B cell (primary cell): ENCODE measurements around the gene PIAS4. TPM values are rescaled to one million over a fixed set of nuclear protein-coding genes. Genes with fewer than 3 reads are reported as not detected.

Source experiments
- ATAC-seq: fragments of 200-7000 bp; cut with Tn5 transposase; one replicate; pipeline ENCODE4 v1.10.0; 2021; ENCODE audit warnings: low read depth, mild to moderate bottlenecking, moderate number of reproducible peaks, moderate library complexity
- CTCF ChIA-PET: fragments of 350-600 bp; sonication (Branson Sonifier 250); formaldehyde crosslinking; loops from one replicate; lab custom pipeline; 2021; ENCODE audit warnings: antibody characterized with exemption, inconsistent platforms; lab: Charles Lee
- POLR2A ChIA-PET: fragments of 350-600 bp; sonication (Branson Sonifier 250); formaldehyde crosslinking; loops from one replicate; lab custom pipeline; 2021; ENCODE audit warnings: antibody characterized with exemption; lab: Charles Lee
- DNase-seq: peaks from one replicate; pipeline ENCODE4 v3.0.0; 2013
- H2AFZ ChIP-seq: 2 replicates; pipeline ENCODE4 v1.6.1; 2012; ENCODE audit warnings: mild to moderate bottlenecking, low read depth, low read length; ENCODE audit not compliant: insufficient read depth, poor library complexity, severe bottlenecking
- H3K27ac ChIP-seq, 2 donors: 1 replicate in 1 of 2; 2 replicates in 1 of 2; pipeline ENCODE4 v1.5.1; 2012 to 2013; ENCODE audit warnings: low read length in 2 of 2, mild to moderate bottlenecking in 2 of 2, moderate library complexity in 1 of 2
- H3K27me3 ChIP-seq, 4 experiments: fragments of 200-600 bp in 1 of 4; sonication (generic) in 1 of 4; replicated peaks in 1 of 4; 1 replicate in 2 of 4; 2 replicates in 2 of 4; pipeline versions ENCODE4 v1.6.1 to v1.7.0; 2013 to 2016; ENCODE audit warnings: low read length in 3 of 4, mild to moderate bottlenecking in 2 of 4, mixed read lengths in 1 of 4, moderate library complexity in 1 of 4; ENCODE audit not compliant: insufficient read depth in 4 of 4, control insufficient read depth in 3 of 4; ENCODE audit errors: control extremely low read depth in 1 of 4
- H3K36me3 ChIP-seq, 2 experiments: replicated peaks in 1 of 2; 1 replicate in 1 of 2; 2 replicates in 1 of 2; pipeline versions ENCODE4 v1.6.1 to v1.7.1; 2013; ENCODE audit warnings: low read length in 1 of 2; ENCODE audit not compliant: insufficient read depth in 2 of 2, control insufficient read depth in 1 of 2; ENCODE audit errors: control extremely low read depth in 1 of 2, extremely low read depth in 1 of 2
- H3K4me1 ChIP-seq, 2 donors: fragments of 200-600 bp in 1 of 2; sonication (generic) in 1 of 2; 1 replicate in 1 of 2; 2 replicates in 1 of 2; pipeline versions ENCODE4 v1.5.1 to v1.6.1; 2013 to 2017; ENCODE audit warnings: low read length in 2 of 2; ENCODE audit not compliant: control insufficient read depth in 2 of 2, insufficient read depth in 2 of 2
- H3K4me2 ChIP-seq: replicated peaks from 2 replicates; pipeline ENCODE3; 2012; ENCODE audit warnings: mild to moderate bottlenecking, low read depth, low read length; ENCODE audit not compliant: poor library complexity, severe bottlenecking
- H3K4me3 ChIP-seq, 5 experiments: fragments of 200-600 bp in 1 of 5; sonication (generic) in 1 of 5; 1 replicate in 3 of 5; 2 replicates in 2 of 5; pipeline versions ENCODE4 v1.5.1 to v1.7.0; 2011 to 2016; ENCODE audit warnings: low read length in 4 of 5, mild to moderate bottlenecking in 4 of 5, low read depth in 2 of 5, control low read depth in 1 of 5, moderate library complexity in 1 of 5; ENCODE audit not compliant: insufficient read depth in 1 of 5; ENCODE audit errors: control extremely low read depth in 1 of 5, extremely low read depth in 1 of 5
- H3K79me2 ChIP-seq: fragments of 200-600 bp; sonication (generic); one replicate; pipeline ENCODE4 v1.6.0; 2016; ENCODE audit warnings: low read length; ENCODE audit not compliant: control insufficient read depth, insufficient read depth
- H3K9ac ChIP-seq: fragments of 200-600 bp; sonication (generic); 2 replicates; pipeline ENCODE4 v1.6.1; 2017; ENCODE audit warnings: mild to moderate bottlenecking, low read length, moderate library complexity
- H3K9me3 ChIP-seq, 3 donors: one replicate each; pipeline versions ENCODE4 v1.6.1 to v1.7.1; 2013; ENCODE audit warnings: low read length in 2 of 3; ENCODE audit not compliant: control insufficient read depth in 2 of 3, insufficient read depth in 1 of 3; ENCODE audit errors: control extremely low read depth in 1 of 3
- H4K20me1 ChIP-seq: 2 replicates; pipeline ENCODE4 v1.6.0; 2012; ENCODE audit warnings: mild to moderate bottlenecking, low read length; ENCODE audit not compliant: insufficient read depth, control insufficient read depth, poor library complexity, severe bottlenecking
- H3K27ac Mint-ChIP-seq: one replicate; pipeline ENCODE4 v1.8.0; 2021; ENCODE audit warnings: mixed read lengths
- H3K27me3 Mint-ChIP-seq: one replicate; pipeline ENCODE4 v1.8.0; 2021; ENCODE audit warnings: mixed read lengths
- H3K4me1 Mint-ChIP-seq: one replicate; pipeline ENCODE4 v1.8.0; 2021; ENCODE audit warnings: mixed read lengths
- H3K4me3 Mint-ChIP-seq: one replicate; pipeline ENCODE4 v1.8.0; 2021; ENCODE audit warnings: mixed read lengths
- H3K9me3 Mint-ChIP-seq: one replicate; pipeline ENCODE4 v1.8.0; 2022; ENCODE audit warnings: mixed read lengths; ENCODE audit not compliant: insufficient read depth
- CTCF ChIP-seq: fragments of 200-600 bp; IDR thresholded peaks from one replicate; pipeline ENCODE4 v1.8.0; 2022; ENCODE audit warnings: antibody characterized with exemption, mild to moderate bottlenecking
- EZH2 ChIP-seq: IDR thresholded peaks from 2 replicates; pipeline ENCODE4 v1.6.1; 2012; ENCODE audit warnings: borderline replicate concordance, low read depth, mild to moderate bottlenecking, moderate library complexity, low read length; ENCODE audit not compliant: insufficient read depth, poor library complexity, severe bottlenecking
- WGBS: methylation state at CpG from one replicate; pipeline ENCODE4 v1.1.5; 2013; ENCODE audit warnings: missing lambda C conversion rate; ENCODE audit not compliant: insufficient coverage; 5-methylcytosine and 5-hydroxymethylcytosine counted together
- intact Hi-C: fragments of 100-400 bp; cut with micrococcal nuclease; formaldehyde crosslinking; loops from one replicate; pipeline ENCODE4 v1.10.0; 2022
- polyA plus RNA-seq: library from polyadenylated mRNA; depleted of rRNA; stranded (reverse); fragments of >200 nt; gene quantifications from 2 replicates; pipeline ENCODE4 v1.2.3, GENCODE V29; 2012
- total RNA-seq, 2 donors: library from RNA; stranded (reverse); fragments of 120-200 nt in 1 of 2; gene quantifications; 1 replicate in 1 of 2; 2 replicates in 1 of 2; pipeline versions ENCODE4 v1.2.3 to v1.2.4, GENCODE V29; 2013 to 2022

Gene PIAS4
- total and polyA plus RNA-seq, 2 donors (not counting 1 experiment from before 2014, with no cell fraction given), result 13.7 to 56.8 TPM

GRCh38 chr19:4032436-4032835 is 24.9 kb downstream of the PIAS4 start:
- no peak for TF ChIP-seq CTCF
- no peak for TF ChIP-seq EZH2
- peaks cover 20% of the 10 kb centered on the region for H4K20me1 ChIP-seq
- H3K9me3 Mint-ChIP-seq, result no peaks in the 10 kb centered on the region

GRCh38 chr19:4033028-4033956 is 25.8 kb downstream of the PIAS4 start:
- Mint-ChIP-seq H3K4me3 (no peak overlapping the region), H3K9me3 (no peaks in the 10 kb centered on the region), H3K27me3 (no peaks in the 10 kb centered on the region), H3K27ac (no peak overlapping the region), H3K4me1 (no peaks in the 10 kb centered on the region)
- WGBS, result 95% methylated on average over 61 of the region's 63 CpGs
- ChIA-PET CTCF (no interaction called here), POLR2A (interaction anchor here (0.6 kb wide), 1 partner anchor 27 kb away, joined by 4 read pairs; no protein-coding TSS in a partner anchor)
- no peak overlapping the region for H3K9ac ChIP-seq
- H3K36me3 ChIP-seq, result peaks cover 0 to 51% of the 10 kb centered on the region in 2 experiments
- no peak overlapping the region for H2AFZ ChIP-seq
- peaks cover 23% of the 10 kb centered on the region for H4K20me1 ChIP-seq
- no peaks in the 10 kb centered on the region for H3K27me3 ChIP-seq
- H3K4me1 ChIP-seq, result no peaks in the 10 kb centered on the region
- H3K79me2 ChIP-seq, result peaks cover 18% of the 10 kb centered on the region
- ATAC-seq (no peak), DNase-seq (no peak)
- no peak overlapping the region for H3K4me2 ChIP-seq
- TF ChIP-seq CTCF (no peak), EZH2 (no peak)
- no peak overlapping the region for H3K27ac ChIP-seq
- intact Hi-C loops, result no loop called here
- no peak overlapping the region for H3K4me3 ChIP-seq
- H3K9me3 ChIP-seq, result no peaks in the 10 kb centered on the region

More at GRCh38 chr19:4032436-4032835, 24.9 kb downstream of the PIAS4 start:
- intact Hi-C loops, result no loop called here
- no peaks in the 10 kb centered on the region for H3K27me3 Mint-ChIP-seq
- ChIA-PET POLR2A (no interaction called here), CTCF (no interaction called here)
- H3K9me3 ChIP-seq, result no peaks in the 10 kb centered on the region
- H3K4me3 Mint-ChIP-seq, result no peak overlapping the region
- no peak overlapping the region for H3K4me2 ChIP-seq
- no peak overlapping the region for H3K4me3 ChIP-seq
- H3K4me1 Mint-ChIP-seq, result no peaks in the 10 kb centered on the region
- peaks cover 19% of the 10 kb centered on the region for H3K79me2 ChIP-seq
- no peak overlapping the region for H3K27ac Mint-ChIP-seq
- no peak overlapping the region for H2AFZ ChIP-seq
- ATAC-seq, result no peak
- no peaks in the 10 kb centered on the region for H3K27me3 ChIP-seq
- no peak overlapping the region for H3K27ac ChIP-seq
- 97% methylated on average over 16 of the region's 16 CpGs for WGBS
- no peak overlapping the region for H3K9ac ChIP-seq
- DNase-seq, result no peak
- no peaks in the 10 kb centered on the region for H3K4me1 ChIP-seq
- peaks cover 0 to 48% of the 10 kb centered on the region in 2 experiments for H3K36me3 ChIP-seq
